ENCODE measurements around the gene PIGR. TPM values are rescaled to one million over a fixed set of nuclear protein-coding genes. Genes with fewer than 3 reads are reported as not detected.

The PIGR gene
- total RNA-seq, 2 donors from 2014 or later: not detected

DNA sequence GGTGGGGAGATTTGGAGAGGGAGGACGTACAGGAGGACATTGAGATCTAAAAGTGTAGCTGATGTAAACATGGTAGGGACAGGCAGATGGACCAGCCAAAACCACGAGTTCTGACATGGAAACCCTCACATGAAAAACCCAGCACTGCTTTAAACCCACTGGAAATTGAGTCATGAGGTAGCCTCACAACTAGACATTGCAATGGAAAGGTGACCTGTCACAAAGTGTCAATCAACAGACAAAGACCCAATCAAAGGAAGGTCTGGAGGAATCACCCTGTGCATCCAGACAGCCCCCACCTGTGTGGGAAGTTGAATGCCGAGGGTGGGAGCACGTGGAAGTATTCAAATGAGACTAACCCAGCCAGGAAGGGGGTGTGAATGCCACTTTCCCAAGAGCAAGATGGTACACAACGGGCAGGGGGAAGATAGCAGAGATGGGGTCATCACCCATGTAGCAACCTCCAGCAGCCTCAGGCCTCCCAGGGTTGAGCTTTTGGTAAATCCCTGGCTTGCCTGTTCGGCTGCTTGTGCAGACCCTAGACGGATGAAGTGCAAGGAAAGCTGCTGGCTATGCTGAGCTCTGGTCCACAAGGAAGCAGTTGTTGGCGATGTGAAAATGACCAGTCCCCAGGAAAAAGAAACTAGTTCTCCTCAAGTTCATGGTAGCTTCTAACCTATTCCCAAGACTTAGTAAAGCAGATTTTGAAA, 30.1 kb downstream of the PIGR start:
- Mint-ChIP-seq H3K27ac (no peak overlapping the region), H3K9me3 (no peaks in the 10 kb centered on the region), H3K4me3 (no peak overlapping the region), H3K27me3 (ENCODE audit: insufficient read depth) (peaks cover 34% of the 10 kb centered on the region), H3K36me3 (ENCODE audit: low read depth) (no peaks in the 10 kb centered on the region), H3K4me1 (no peaks in the 10 kb centered on the region)
- Histone ChIP-seq H3K9ac (ENCODE audit: extremely low read depth, low read length, poor library complexity, severe bottlenecking) (no peak overlapping the region), H3K4me3 (ENCODE audit: low read length) (no peak overlapping the region), H3K36me3 (ENCODE audit: control insufficient read depth, insufficient read depth, low read length) (no peaks in the 10 kb centered on the region), H3K4me1 (ENCODE audit: control insufficient read depth, insufficient read depth, low read length) (no peaks in the 10 kb centered on the region), H3K9me3 (ENCODE audit: control insufficient read depth, low read length) (no peaks in the 10 kb centered on the region), H3K27me3 (ENCODE audit: control insufficient read depth, insufficient read depth, low read length, poor library complexity, severe bottlenecking) (peaks cover 38% of the 10 kb centered on the region), H3K27ac (ENCODE audit: low read depth, low read length) (no peak overlapping the region)
- no peak for DNase-seq
- 82 to 83% methylated on average over 6 to 8 of the region's 8 CpGs for WGBS, 2 experiments (ENCODE audit: insufficient coverage in 1 of 2, insufficient read length in 1 of 2)
- TF ChIP-seq, protein P1, sequence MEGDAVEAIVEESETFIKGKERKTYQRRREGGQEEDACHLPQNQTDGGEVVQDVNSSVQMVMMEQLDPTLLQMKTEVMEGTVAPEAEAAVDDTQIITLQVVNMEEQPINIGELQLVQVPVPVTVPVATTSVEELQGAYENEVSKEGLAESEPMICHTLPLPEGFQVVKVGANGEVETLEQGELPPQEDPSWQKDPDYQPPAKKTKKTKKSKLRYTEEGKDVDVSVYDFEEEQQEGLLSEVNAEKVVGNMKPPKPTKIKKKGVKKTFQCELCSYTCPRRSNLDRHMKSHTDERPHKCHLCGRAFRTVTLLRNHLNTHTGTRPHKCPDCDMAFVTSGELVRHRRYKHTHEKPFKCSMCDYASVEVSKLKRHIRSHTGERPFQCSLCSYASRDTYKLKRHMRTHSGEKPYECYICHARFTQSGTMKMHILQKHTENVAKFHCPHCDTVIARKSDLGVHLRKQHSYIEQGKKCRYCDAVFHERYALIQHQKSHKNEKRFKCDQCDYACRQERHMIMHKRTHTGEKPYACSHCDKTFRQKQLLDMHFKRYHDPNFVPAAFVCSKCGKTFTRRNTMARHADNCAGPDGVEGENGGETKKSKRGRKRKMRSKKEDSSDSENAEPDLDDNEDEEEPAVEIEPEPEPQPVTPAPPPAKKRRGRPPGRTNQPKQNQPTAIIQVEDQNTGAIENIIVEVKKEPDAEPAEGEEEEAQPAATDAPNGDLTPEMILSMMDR (conservative IDR thresholded peaks at IDR 0.05): no peak

DNA sequence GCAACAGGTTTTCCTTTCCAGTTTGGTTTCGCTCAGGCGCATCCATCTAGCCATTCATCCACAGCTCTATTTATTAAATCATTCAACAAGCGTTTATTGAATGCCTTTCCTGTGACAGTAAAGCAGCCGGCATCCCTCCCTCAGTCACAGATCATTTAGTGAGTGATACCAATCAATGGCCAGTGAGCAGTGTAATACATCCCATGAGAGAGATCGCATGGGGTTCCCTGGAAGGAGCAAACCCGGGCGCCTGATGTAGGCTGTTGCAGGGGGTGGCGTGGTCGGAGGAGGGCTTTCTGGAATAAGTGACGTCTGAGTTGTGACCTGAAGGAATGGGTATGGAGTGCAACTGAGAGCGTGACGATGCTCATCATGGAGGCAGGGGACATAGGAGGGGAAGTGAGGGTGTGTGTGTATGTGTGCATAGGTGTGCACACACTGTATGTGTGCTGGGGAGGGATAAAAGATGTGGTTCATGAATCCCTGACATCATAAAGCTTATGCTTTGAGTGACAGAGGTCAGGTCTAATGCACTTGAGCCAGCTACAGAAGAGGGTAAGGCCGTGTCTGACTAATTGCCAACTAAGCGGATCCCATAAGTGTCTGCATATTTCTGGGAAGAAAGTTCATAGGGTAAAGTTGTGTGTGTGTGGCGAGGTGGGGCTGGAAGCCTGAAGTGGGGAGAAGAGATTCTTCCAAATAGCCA, 31.1 kb downstream of the PIGR start:
- 90 to 94% methylated on average over 15 of the region's 15 CpGs for WGBS, 2 experiments (ENCODE audit: insufficient coverage in 1 of 2, insufficient read length in 1 of 2)
- TF ChIP-seq, protein P1 (conservative IDR thresholded peaks at IDR 0.05): no peak
- Mint-ChIP-seq H3K4me3 (no peak overlapping the region), H3K36me3 (ENCODE audit: low read depth) (no peaks in the 10 kb centered on the region), H3K9me3 (no peaks in the 10 kb centered on the region), H3K4me1 (no peaks in the 10 kb centered on the region), H3K27me3 (ENCODE audit: insufficient read depth) (peaks cover 42% of the 10 kb centered on the region), H3K27ac (no peak overlapping the region)
- no peaks in the 10 kb centered on the region for H3K36me3 ChIP-seq (ENCODE audit: control insufficient read depth, insufficient read depth, low read length)
- no peak overlapping the region for H3K4me3 ChIP-seq (ENCODE audit: low read length)
- peaks cover 47% of the 10 kb centered on the region for H3K27me3 ChIP-seq (ENCODE audit: control insufficient read depth, insufficient read depth, low read length, poor library complexity, severe bottlenecking)
- no peaks in the 10 kb centered on the region for H3K4me1 ChIP-seq (ENCODE audit: control insufficient read depth, insufficient read depth, low read length)
- no peak for DNase-seq
- no peaks in the 10 kb centered on the region for H3K9me3 ChIP-seq (ENCODE audit: control insufficient read depth, low read length)
- no peak overlapping the region for H3K27ac ChIP-seq (ENCODE audit: low read depth, low read length)
- no peak overlapping the region for H3K9ac ChIP-seq (ENCODE audit: extremely low read depth, low read length, poor library complexity, severe bottlenecking)

DNA sequence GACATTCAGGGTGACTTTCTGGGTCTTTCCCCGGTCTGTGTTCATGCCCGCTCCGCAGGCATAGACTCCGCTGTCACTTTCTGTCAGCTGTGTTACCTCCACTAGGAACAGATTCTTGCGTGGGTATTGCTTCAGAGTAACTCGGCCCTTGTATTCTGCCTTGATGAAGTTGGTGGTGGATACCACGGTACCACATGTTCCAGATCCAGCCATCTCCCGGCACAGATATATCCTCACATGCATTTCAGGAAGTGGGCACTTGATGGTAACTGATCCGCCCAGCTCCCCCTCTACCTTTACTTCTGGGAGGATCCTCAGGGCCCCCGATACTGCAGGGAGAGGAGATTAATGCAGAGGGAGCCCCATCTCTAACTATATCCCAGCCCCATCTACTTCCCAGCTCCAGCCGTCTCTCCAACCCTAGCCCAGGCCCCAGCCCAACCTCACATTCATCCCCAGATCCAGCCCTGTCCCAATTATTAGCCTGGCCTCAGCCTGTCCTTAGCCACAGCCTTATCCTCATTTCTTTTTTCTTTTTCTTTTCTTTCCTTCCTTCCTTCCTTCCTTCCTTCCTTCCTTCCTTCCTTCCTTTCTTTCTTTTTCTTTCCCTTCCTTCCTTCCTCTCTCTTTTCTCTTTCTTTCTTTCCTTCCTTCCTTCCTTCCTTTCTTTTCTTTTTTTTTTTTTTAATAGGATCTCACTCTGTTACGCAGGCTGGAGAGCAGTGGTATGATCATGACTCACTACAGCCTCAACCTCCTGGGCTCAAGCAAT, 32.3 kb downstream of the PIGR start:
- H3K27ac ChIP-seq (ENCODE audit: low read depth, low read length): no peak overlapping the region
- Mint-ChIP-seq H3K36me3 (ENCODE audit: low read depth) (no peaks in the 10 kb centered on the region), H3K4me1 (peaks cover 2% of the 10 kb centered on the region), H3K9me3 (no peaks in the 10 kb centered on the region), H3K27me3 (ENCODE audit: insufficient read depth) (peaks cover 50% of the 10 kb centered on the region), H3K27ac (no peak overlapping the region), H3K4me3 (no peak overlapping the region)
- H3K9me3 ChIP-seq (ENCODE audit: control insufficient read depth, low read length): no peaks in the 10 kb centered on the region
- DNase-seq: no peak
- H3K27me3 ChIP-seq (ENCODE audit: control insufficient read depth, insufficient read depth, low read length, poor library complexity, severe bottlenecking): peaks cover 58% of the 10 kb centered on the region
- H3K36me3 ChIP-seq (ENCODE audit: control insufficient read depth, insufficient read depth, low read length): no peaks in the 10 kb centered on the region
- H3K9ac ChIP-seq (ENCODE audit: extremely low read depth, low read length, poor library complexity, severe bottlenecking): no peak overlapping the region
- 89 to 97% methylated on average over 7 to 12 of the region's 12 CpGs for WGBS, 2 experiments (ENCODE audit: insufficient coverage in 1 of 2, insufficient read length in 1 of 2)
- TF ChIP-seq, protein P1 (conservative IDR thresholded peaks at IDR 0.05): no peak
- no peaks in the 10 kb centered on the region for H3K4me1 ChIP-seq (ENCODE audit: control insufficient read depth, insufficient read depth, low read length)
- H3K4me3 ChIP-seq (ENCODE audit: low read length): no peak overlapping the region
